Vagina (tissue), 2 donors: ENCODE data around the gene MAPK14. TPM values are rescaled to one million over a fixed set of nuclear protein-coding genes. Genes with fewer than 3 reads are reported as not detected.

Experiments
- DNase-seq, 2 donors: peaks; one replicate each; pipeline ENCODE4 v3.0.0-alpha.2; 2017; ENCODE audit errors: extremely low spot score in 2 of 2
- H3K27ac ChIP-seq: fragments of 200-600 bp; sonication (generic); one replicate; pipeline ENCODE4 v1.5.1; 2019
- H3K27me3 ChIP-seq: fragments of 200-600 bp; sonication (generic); one replicate; pipeline ENCODE4 v1.5.1; 2019
- H3K36me3 ChIP-seq, 2 donors: fragments of 200-600 bp; sonication (generic); one replicate each; pipeline ENCODE4 v1.5.1; 2017 to 2019
- H3K4me1 ChIP-seq: fragments of 200-600 bp; sonication (generic); one replicate; pipeline ENCODE4 v1.5.1; 2019
- H3K4me3 ChIP-seq, 2 donors: fragments of 200-600 bp; sonication (generic); 1 replicate in 1 of 2; 2 replicates in 1 of 2; pipeline ENCODE4 v1.5.1; 2016 to 2019
- H3K9me3 ChIP-seq: fragments of 200-600 bp; sonication (generic); one replicate; pipeline ENCODE4 v1.5.1; 2019
- POLR2A ChIP-seq, 2 donors: fragments of 450-650 bp; IDR thresholded peaks; one replicate each; pipeline ENCODE4 v1.6.1; 2017; ENCODE audit warnings: antibody characterized with exemption in 2 of 2, mild to moderate bottlenecking in 2 of 2, moderate library complexity in 2 of 2
- POLR2AphosphoS5 ChIP-seq, 2 donors: sonication (generic); formaldehyde crosslinking; IDR thresholded peaks; one replicate each; pipeline ENCODE4 v1.9.0; 2017; ENCODE audit warnings: antibody characterized with exemption in 2 of 2, mild to moderate bottlenecking in 2 of 2, low read depth in 1 of 2; ENCODE audit not compliant: insufficient read depth in 1 of 2
- intact Hi-C: fragments of 100-400 bp; cut with DNase I; formaldehyde crosslinking; loops from one replicate; pipeline ENCODE4 v1.15.1; 2023
- total RNA-seq: library from RNA; depleted of rRNA; stranded (reverse); fragments of >200 nt; gene quantifications from one replicate; pipeline ENCODE4 v1.2.3, GENCODE V29; 2016
- TF ChIP-seq, protein P1 (sequence below), 3 experiments: fragments of 450-650 bp in 2 of 3; fragments of 200-600 bp in 1 of 3; sonication (generic) in 1 of 3; IDR thresholded peaks; one replicate each; pipeline ENCODE4 v1.5.1; 2017 to 2019; ENCODE audit warnings: antibody characterized with exemption in 3 of 3, mild to moderate bottlenecking in 2 of 3, moderate library complexity in 2 of 3

The MAPK14 gene
- total RNA-seq, 1 donor from 2014 or later: 71.9 TPM

DNA sequence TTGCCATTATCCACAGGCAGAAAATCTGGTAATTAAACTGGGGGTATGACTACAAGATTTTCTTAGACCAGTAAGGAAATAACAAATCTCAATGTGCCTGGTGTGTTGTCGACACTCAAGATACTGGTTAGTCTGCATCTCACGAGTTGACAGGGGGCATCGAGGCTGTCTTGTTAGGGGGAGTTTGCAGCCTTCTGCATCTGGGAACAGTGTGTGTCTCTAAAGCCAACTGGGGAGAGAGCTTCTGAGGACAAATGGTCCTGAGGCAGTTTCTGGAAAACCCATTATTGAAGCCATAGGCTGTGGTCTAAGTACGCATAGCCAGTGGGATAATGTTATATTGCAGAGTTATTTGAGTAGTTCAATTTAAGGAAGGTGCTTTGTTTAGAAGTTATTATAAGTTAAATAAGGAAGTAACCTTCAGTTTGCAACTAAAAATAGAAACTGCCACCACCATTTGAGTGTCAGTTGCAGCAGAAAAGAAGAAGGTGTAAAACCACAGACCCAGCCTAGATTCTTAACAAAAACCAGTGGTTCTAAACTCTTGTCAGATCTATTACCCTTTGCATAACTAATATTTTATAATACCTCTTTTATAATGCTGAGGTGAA, 87.3 kb downstream of the MAPK14 start:
- Histone ChIP-seq H3K27me3 (no peaks in the 10 kb centered on the region), H3K27ac (no peak overlapping the region), H3K4me3 (no peak overlapping the region), H3K36me3 (peaks cover 0 to 18% of the 10 kb centered on the region in 2 donors), H3K9me3 (no peaks in the 10 kb centered on the region), H3K4me1 (peaks cover 24% of the 10 kb centered on the region)
- intact Hi-C loops: no loop called here
- no peak for DNase-seq
- no peak for TF ChIP-seq POLR2AphosphoS5 (IDR thresholded peaks at IDR 0.05; ENCODE audit: insufficient read depth in 1 of 2, low read depth in 1 of 2)
- TF ChIP-seq, protein P1, sequence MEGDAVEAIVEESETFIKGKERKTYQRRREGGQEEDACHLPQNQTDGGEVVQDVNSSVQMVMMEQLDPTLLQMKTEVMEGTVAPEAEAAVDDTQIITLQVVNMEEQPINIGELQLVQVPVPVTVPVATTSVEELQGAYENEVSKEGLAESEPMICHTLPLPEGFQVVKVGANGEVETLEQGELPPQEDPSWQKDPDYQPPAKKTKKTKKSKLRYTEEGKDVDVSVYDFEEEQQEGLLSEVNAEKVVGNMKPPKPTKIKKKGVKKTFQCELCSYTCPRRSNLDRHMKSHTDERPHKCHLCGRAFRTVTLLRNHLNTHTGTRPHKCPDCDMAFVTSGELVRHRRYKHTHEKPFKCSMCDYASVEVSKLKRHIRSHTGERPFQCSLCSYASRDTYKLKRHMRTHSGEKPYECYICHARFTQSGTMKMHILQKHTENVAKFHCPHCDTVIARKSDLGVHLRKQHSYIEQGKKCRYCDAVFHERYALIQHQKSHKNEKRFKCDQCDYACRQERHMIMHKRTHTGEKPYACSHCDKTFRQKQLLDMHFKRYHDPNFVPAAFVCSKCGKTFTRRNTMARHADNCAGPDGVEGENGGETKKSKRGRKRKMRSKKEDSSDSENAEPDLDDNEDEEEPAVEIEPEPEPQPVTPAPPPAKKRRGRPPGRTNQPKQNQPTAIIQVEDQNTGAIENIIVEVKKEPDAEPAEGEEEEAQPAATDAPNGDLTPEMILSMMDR (IDR thresholded peaks at IDR 0.05): no peak
- TF ChIP-seq POLR2A (IDR thresholded peaks at IDR 0.05): no peak

DNA sequence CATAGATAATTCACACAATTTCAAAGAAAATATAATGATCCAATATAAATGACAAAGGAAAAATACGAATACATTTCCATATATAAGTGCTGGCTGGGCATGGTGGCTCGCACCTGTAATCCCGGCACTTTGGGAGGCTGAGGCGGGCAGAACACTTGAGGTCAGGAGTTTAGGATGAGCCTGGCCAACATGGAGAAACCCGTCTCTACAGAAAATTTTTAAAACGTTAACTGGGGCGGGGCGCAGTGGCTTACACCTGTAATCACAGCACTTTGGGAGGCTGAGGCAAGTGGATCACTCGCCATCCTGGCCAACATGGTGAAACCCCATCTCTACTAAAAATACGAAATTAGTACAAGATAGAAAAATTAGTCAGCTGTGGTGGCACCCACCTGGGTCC, 87.8 kb downstream of the MAPK14 start:
- TF ChIP-seq POLR2AphosphoS5 (IDR thresholded peaks at IDR 0.05; ENCODE audit: insufficient read depth in 1 of 2, low read depth in 1 of 2): no peak
- DNase-seq: no peak
- Histone ChIP-seq H3K36me3 (peaks cover 0 to 13% of the 10 kb centered on the region in 2 donors), H3K9me3 (no peaks in the 10 kb centered on the region), H3K4me3 (no peak overlapping the region), H3K4me1 (peaks cover 26% of the 10 kb centered on the region), H3K27me3 (no peaks in the 10 kb centered on the region), H3K27ac (no peak overlapping the region)
- intact Hi-C loops: no loop called here

DNA sequence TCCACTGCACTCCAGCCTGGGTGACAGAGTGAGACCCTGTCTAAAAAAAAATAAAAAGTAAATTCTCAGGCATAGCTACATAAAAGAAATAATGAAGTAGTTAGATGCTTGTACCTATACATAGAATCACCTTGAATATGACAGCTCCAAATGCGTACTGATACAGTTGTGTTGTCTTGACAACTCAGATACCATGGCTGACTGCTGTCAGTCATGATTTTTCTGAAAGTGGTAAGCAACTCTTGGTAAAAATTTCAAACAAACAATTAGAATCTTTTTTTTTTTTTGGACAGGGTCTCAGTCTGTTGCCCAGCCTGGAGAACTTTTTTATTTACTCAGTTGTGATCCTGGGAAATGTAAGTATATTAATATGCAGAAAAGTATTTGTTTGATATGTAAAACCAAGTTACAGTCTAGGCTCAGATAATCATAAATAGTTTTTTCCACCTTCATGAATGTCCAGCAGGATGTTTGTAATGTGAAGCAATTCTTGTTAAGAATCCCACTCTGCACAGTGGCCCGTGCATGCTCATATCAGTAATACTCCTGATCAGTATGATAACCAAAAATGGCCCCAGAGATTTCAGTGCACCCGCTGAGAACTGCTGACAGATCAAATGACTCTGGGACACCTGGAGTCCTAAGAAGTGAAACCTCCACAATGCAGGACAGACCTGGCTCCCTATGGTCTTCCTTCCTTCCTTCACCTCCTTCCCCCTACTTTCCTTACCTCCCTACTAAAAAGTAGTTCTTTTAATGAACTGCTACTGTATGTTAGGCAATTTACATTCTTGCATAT, 88.7 kb downstream of the MAPK14 start:
- H3K4me3 ChIP-seq: no peak overlapping the region
- no peaks in the 10 kb centered on the region for H3K27me3 ChIP-seq
- intact Hi-C loops: no loop called here
- H3K36me3 ChIP-seq: peaks cover 0 to 8% of the 10 kb centered on the region in 2 donors
- peaks cover 35% of the 10 kb centered on the region for H3K4me1 ChIP-seq
- DNase-seq: no peak
- TF ChIP-seq, protein P1 (IDR thresholded peaks at IDR 0.05): no peak
- no peak for TF ChIP-seq POLR2AphosphoS5 (IDR thresholded peaks at IDR 0.05; ENCODE audit: insufficient read depth in 1 of 2, low read depth in 1 of 2)
- TF ChIP-seq POLR2A (IDR thresholded peaks at IDR 0.05): no peak
- H3K9me3 ChIP-seq: no peaks in the 10 kb centered on the region
- no peak overlapping the region for H3K27ac ChIP-seq

DNA sequence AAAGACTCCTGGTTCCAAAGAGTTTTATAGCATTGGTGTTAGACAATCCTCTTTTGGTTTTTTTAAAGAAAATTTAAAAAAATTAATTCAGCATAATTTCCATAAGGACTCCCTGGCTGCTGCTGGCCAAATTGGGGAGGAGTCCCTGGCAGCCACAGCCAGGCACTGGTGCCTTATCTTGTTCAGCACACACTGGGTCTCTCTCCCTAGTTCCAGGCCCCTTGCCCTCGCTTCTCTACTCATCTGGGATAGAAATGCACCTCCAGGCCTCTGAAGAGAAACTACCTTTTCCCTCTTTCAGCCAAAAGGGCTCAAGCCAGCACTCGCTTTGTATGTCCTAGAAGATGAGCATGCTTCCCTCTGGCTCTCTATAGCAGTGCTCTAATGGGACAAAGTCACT, 89.3 kb downstream of the MAPK14 start:
- no peak overlapping the region for H3K27ac ChIP-seq

DNA sequence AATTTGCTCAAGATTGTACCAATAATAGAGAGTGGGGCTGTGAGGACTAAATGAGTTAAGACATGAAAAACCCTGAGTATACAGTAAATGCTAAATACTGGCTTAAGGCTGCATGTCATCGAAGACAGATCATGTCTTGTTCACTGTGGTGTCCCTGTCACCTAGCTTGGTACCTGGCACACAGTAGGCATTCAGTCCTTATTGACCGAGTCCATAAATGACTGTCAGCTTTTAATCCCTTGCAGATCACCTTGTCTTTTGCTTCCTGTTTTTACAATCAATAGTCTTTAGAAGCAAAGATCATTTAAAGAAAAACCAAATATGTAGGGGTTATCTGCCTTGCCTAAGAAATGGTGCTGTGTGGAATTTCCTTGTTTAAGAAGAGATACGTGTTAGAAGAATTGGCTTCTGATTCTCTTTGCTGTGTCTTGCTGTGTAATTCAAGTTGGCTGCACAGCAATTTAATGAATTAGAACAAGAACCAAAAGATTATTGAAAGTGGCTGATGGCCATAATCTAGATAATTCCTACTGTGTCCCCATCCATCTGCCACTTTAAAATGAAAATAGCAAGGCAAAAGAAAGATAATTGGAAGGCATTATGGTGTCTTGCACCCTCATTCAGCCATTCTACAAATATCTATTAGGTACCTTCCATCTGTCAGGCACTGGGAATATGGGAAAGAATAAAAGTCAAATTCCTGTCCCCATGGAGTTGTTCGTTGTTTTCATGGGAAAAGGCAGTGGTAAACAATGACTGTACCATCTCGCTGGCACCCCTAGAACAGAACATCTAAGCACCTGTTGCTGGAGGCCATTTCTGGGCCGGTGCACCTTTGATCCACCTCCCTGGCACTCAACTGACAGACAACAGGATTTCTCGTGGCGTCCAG, 90.3 kb downstream of the MAPK14 start:
- Histone ChIP-seq H3K9me3 (no peaks in the 10 kb centered on the region), H3K4me3 (no peak overlapping the region), H3K36me3 (no peaks in the 10 kb centered on the region), H3K27ac (no peak overlapping the region), H3K4me1 (peaks cover 46% of the 10 kb centered on the region), H3K27me3 (no peaks in the 10 kb centered on the region)
- intact Hi-C loops: no loop called here
- TF ChIP-seq POLR2A (IDR thresholded peaks at IDR 0.05) (no peak), POLR2AphosphoS5 (IDR thresholded peaks at IDR 0.05; ENCODE audit: insufficient read depth in 1 of 2, low read depth in 1 of 2) (no peak)
- TF ChIP-seq, protein P1 (IDR thresholded peaks at IDR 0.05): no peak
- DNase-seq: no peak

More for the DNA sequence above, 89.3 kb downstream of the MAPK14 start:
- Histone ChIP-seq H3K9me3 (no peaks in the 10 kb centered on the region), H3K36me3 (peaks cover 0 to 1% of the 10 kb centered on the region in 2 donors), H3K4me3 (no peak overlapping the region), H3K27me3 (no peaks in the 10 kb centered on the region), H3K4me1 (peaks cover 41% of the 10 kb centered on the region)
- TF ChIP-seq POLR2A (IDR thresholded peaks at IDR 0.05) (no peak), POLR2AphosphoS5 (IDR thresholded peaks at IDR 0.05; ENCODE audit: insufficient read depth in 1 of 2, low read depth in 1 of 2) (no peak)
- TF ChIP-seq, protein P1 (IDR thresholded peaks at IDR 0.05): no peak
- no peak for DNase-seq
- intact Hi-C loops: no loop called here
